Renal cortical epithelial cell (primary cell): Measurements from ENCODE around the gene DAD1. TPM values are rescaled to one million over a fixed set of nuclear protein-coding genes. Genes with fewer than 3 reads are reported as not detected.

ENCODE experiments used
- DNase-seq: peaks from one replicate; pipeline ENCODE4 v3.0.0-alpha.2; 2011; ENCODE audit warnings: low read depth
- total RNA-seq: library from RNA; depleted of rRNA; stranded (reverse); fragments of >200 nt; gene quantifications from 2 replicates; pipeline ENCODE4 v1.2.3, GENCODE V29; 2014

The DAD1 gene
- total RNA-seq, 1 donor from 2014 or later: 272 TPM

GRCh38 chr14:22518073-22518472, 71.0 kb downstream of the DAD1 start:
- no peak for DNase-seq

GRCh38 chr14:22517117-22517720, 71.8 kb downstream of the DAD1 start:
- DNase-seq: no peak

- peak; percentile 77 for DNase-seq
Measured at GRCh38 chr14:22515929-22516328, 73.1 kb downstream of the DAD1 start.

Other genes starting within 250 kb of the DAD1 start
- gene ABHD4, start 9.1 kb upstream of the DAD1 start, total RNA-seq: 5.9 and 30.3 TPM in 2 replicates
- 0.05 TPM in 1 of 2 replicates, not detected in the other for gene OR6J1, start 55.1 kb upstream of the DAD1 start, total RNA-seq
- gene OXA1L, start 177.5 kb upstream of the DAD1 start, total RNA-seq: 28.8 and 42.4 TPM in 2 replicates
- gene SLC7A7, start 226.2 kb upstream of the DAD1 start, total RNA-seq: 12.7 and 18.4 TPM in 2 replicates
- 17.1 and 61.1 TPM in 2 replicates for gene MRPL52, start 240.7 kb upstream of the DAD1 start, total RNA-seq
- 180 and 295 TPM in 2 replicates for gene MMP14, start 247.4 kb upstream of the DAD1 start, total RNA-seq